ENCODE results near the gene OR1N2.

Gene OR1N2, protein sequence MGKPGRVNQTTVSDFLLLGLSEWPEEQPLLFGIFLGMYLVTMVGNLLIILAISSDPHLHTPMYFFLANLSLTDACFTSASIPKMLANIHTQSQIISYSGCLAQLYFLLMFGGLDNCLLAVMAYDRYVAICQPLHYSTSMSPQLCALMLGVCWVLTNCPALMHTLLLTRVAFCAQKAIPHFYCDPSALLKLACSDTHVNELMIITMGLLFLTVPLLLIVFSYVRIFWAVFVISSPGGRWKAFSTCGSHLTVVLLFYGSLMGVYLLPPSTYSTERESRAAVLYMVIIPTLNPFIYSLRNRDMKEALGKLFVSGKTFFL

DNA sequence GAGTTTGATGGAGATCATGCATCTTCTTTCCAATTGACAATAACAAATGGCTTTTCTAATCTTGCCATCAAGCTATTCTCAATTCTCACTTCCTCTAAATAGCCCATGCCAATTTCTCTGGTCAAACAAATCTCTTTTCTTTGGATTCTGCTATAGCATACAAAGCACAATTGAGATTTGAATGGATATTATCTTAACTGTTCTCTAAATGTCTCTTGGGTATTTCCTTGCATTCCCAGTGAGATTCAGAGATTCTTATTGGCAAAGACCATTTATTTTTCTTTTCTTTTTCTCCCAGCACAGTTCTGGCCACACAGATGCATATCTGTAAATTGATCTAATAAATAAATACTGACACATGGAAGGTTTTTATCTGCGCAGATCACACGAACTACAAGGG is at the start of gene OR1N2:
Gene OR1N2, plus strand, starts transcription at position 301 of the 400 bp plus-strand sequence. CDS start 100 bp downstream, outside the sequence.
- H3K4me3 ChIP-seq (ENCODE audit: low read depth, low read length) = no peak within 1 kb of the TSS
- TF ChIP-seq, protein P1, sequence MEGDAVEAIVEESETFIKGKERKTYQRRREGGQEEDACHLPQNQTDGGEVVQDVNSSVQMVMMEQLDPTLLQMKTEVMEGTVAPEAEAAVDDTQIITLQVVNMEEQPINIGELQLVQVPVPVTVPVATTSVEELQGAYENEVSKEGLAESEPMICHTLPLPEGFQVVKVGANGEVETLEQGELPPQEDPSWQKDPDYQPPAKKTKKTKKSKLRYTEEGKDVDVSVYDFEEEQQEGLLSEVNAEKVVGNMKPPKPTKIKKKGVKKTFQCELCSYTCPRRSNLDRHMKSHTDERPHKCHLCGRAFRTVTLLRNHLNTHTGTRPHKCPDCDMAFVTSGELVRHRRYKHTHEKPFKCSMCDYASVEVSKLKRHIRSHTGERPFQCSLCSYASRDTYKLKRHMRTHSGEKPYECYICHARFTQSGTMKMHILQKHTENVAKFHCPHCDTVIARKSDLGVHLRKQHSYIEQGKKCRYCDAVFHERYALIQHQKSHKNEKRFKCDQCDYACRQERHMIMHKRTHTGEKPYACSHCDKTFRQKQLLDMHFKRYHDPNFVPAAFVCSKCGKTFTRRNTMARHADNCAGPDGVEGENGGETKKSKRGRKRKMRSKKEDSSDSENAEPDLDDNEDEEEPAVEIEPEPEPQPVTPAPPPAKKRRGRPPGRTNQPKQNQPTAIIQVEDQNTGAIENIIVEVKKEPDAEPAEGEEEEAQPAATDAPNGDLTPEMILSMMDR (IDR thresholded peaks at IDR 0.05; ENCODE audit: borderline replicate concordance, insufficient read depth, low read depth, low read length) = no peak

DNA sequence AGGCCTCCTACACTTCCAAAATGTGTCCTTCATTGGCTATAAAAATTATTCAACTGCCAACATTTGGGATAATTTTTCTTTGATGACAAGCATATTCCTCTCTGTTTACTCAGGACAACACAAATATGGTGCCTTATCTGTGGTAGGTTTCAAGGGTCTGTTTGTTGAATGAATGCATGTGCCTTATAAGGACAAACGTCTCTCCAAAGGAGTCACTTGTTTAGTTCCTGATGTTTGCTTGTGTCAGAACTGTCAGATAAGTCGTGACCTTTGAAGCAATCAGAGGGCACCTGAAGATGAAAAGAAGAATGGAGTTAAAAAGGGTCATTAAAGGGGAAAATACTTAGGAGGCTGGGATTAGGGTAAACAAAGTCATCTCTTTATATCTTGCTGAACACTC is 45.9 kb upstream of the OR1N2 start:
- TF ChIP-seq, protein P1 (IDR thresholded peaks at IDR 0.05; ENCODE audit: borderline replicate concordance, insufficient read depth, low read depth, low read length) = no peak
- no peak overlapping the region for H3K4me3 ChIP-seq (ENCODE audit: low read depth, low read length)

DNA sequence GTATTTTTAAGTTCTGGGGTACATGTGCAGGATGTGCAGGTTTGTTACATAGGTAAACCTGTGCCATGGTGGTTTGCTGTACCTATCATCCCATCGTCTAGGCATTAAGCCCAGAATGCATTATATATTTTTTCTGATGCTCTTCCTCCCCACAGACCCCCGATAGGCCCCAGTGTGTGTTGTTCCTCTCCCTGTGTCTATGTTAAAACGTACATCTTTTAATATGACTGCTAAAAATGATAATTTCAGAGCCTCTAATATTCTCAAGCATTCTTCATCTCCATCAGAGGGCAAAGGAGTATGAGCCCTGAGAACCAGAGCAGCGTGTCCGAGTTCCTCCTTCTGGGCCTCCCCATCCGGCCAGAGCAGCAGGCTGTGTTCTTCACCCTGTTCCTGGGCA is 42.4 kb upstream of the OR1N2 start, which contains the start of gene OR1J2:
Gene OR1J2, plus strand, starts transcription at position 301 of the 400 bp plus-strand sequence. Its CDS starts 0 bp downstream, at position 301.
- no peak within 1 kb of the TSS for H3K4me3 ChIP-seq (ENCODE audit: low read depth, low read length)
- TF ChIP-seq, protein P1 (IDR thresholded peaks at IDR 0.05; ENCODE audit: borderline replicate concordance, insufficient read depth, low read depth, low read length) = no peak

DNA sequence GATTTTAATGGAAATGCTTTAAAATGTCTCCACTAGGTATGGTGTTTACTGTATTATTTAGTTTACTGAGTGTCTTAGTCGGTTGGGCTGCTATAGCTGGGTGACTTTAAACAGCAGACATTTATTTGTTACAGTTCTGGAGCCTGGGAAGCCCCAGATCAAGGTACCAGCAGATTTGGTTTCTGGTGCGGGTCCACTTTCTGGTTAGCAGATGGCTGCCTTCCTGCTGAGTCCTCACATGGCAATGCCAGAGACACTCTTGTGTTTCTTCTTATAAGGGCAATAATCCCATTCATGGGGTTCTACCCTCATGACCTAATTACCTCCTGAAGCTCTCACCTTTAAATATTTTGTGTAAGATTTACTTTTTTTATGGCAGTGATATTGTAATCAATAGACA is 34.7 kb upstream of the OR1N2 start:
- TF ChIP-seq, protein P1 (IDR thresholded peaks at IDR 0.05; ENCODE audit: borderline replicate concordance, insufficient read depth, low read depth, low read length) = no peak
- H3K4me3 ChIP-seq (ENCODE audit: low read depth, low read length) = no peak overlapping the region

DNA sequence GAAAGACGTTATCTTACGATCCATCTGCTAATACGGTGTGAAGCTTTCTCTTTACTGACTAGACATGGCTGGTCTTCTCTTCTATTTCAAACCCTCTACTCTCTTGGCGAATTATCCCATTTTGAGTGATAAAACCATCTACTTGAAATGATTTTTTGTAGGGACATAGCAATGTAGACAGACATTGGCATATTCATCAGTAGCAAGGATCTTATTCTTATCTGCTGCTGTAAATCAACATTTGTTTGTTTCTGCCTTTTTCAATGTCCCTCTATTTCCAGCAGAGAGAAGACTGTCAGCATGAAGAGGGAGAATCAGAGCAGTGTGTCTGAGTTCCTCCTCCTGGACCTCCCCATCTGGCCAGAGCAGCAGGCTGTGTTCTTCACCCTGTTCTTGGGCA is 34.1 kb upstream of the OR1N2 start, which contains the start of gene OR1J4:
Gene OR1J4, plus strand, starts transcription at position 301 of the 400 bp plus-strand sequence. Its CDS starts 0 bp downstream, at position 301.
- H3K4me3 ChIP-seq (ENCODE audit: low read depth, low read length) = no peak within 1 kb of the TSS
- TF ChIP-seq, protein P1 (IDR thresholded peaks at IDR 0.05; ENCODE audit: borderline replicate concordance, insufficient read depth, low read depth, low read length) = no peak

DNA sequence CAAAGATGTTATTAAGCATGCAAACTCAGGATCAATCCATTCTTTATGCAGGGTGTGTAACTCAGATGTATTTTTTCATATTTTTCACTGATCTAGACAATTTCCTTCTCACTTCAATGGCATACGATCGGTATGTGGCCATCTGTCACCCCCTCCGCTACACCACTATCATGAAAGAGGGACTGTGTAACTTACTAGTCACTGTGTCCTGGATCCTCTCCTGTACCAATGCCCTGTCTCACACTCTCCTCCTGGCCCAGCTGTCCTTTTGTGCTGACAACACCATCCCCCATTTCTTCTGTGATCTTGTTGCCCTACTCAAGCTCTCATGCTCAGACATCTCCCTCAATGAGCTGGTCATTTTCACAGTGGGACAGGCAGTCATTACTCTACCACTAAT is 33.5 kb upstream of the OR1N2 start:
- no peak overlapping the region for H3K4me3 ChIP-seq (ENCODE audit: low read depth, low read length)
- TF ChIP-seq, protein P1 (IDR thresholded peaks at IDR 0.05; ENCODE audit: borderline replicate concordance, insufficient read depth, low read depth, low read length) = no peak

DNA sequence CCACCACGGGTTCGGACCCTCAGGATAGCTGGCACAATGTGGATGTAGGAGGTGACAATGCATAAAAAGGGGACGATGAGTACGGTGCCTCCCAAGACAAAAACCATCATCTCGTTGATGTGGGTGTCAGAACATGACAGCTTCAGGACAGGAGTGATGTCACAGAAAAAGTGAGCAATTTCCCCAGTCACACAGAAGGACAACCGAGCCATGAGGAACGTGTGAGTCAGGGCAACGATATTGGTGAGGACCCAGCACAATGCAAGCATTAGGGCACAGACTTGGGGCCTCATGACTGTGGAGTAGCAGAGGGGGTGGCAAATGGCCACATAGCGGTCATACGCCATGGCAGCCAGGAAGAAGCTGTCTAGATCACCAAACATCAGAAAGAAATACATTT is 26.3 kb upstream of the OR1N2 start:
- TF ChIP-seq, protein P1 (IDR thresholded peaks at IDR 0.05; ENCODE audit: borderline replicate concordance, insufficient read depth, low read depth, low read length) = no peak
- no peak overlapping the region for H3K4me3 ChIP-seq (ENCODE audit: low read depth, low read length)

All from GM12875 (cell line).